22Rv1 (cell line): ENCODE data around the gene SPG21.

ENCODE experiments used
- H3K27ac ChIP-seq: fragments of 450-650 bp; 2 replicates; pipeline ENCODE4 v1.5.1; 2017
- CTCF ChIP-seq: fragments of 450-650 bp; IDR thresholded peaks from 2 replicates; pipeline ENCODE4 v1.5.1; 2017; ENCODE audit warnings: mild to moderate bottlenecking
- ZFX ChIP-seq: fragments of 450-650 bp; IDR thresholded peaks from 2 replicates; pipeline ENCODE4 v1.6.1; 2017; ENCODE audit warnings: antibody characterized with exemption, borderline replicate concordance

The SPG21 gene

GRCh38 chr15:64951777-64952418 lies 37.8 kb downstream of the SPG21 start:
- TF ChIP-seq ZFX (no peak), CTCF (no peak)

GRCh38 chr15:64950888-64951287 lies 38.8 kb downstream of the SPG21 start:
- no peak overlapping the region for H3K27ac ChIP-seq
- TF ChIP-seq ZFX (no peak), CTCF (no peak)

More at GRCh38 chr15:64951777-64952418, 37.8 kb downstream of the SPG21 start:
- no peak overlapping the region for H3K27ac ChIP-seq

- no peak overlapping the region for H3K27ac ChIP-seq
Measured at GRCh38 chr15:64949383-64950186, 40.1 kb downstream of the SPG21 start.

GRCh38 chr15:64948916-64949315 lies 40.8 kb downstream of the SPG21 start:
- no peak overlapping the region for H3K27ac ChIP-seq
- TF ChIP-seq ZFX (no peak), CTCF (no peak)

More at GRCh38 chr15:64949383-64950186, 40.1 kb downstream of the SPG21 start:
- TF ChIP-seq ZFX (no peak), CTCF (no peak)

- no peak for TF ChIP-seq ZFX
- no peak for TF ChIP-seq CTCF
Measured at GRCh38 chr15:64947211-64947610, 42.5 kb downstream of the SPG21 start.

GRCh38 chr15:64944961-64945360 lies 44.8 kb downstream of the SPG21 start:
- TF ChIP-seq CTCF, result no peak
- TF ChIP-seq ZFX, result no peak
- no peak overlapping the region for H3K27ac ChIP-seq

More at GRCh38 chr15:64947211-64947610, 42.5 kb downstream of the SPG21 start:
- H3K27ac ChIP-seq, result no peak overlapping the region
